Panc1 (cell line): ENCODE results near the gene SIRT7. TPM values are rescaled to one million over a fixed set of nuclear protein-coding genes. Genes with fewer than 3 reads are reported as not detected.
A peak's percentile ranks its signal among the peaks of the same experiment; 100 is the strongest.

ENCODE experiments used
- ATAC-seq: fragments of 200-7000 bp; cut with Tn5 transposase; 2 replicates; pipeline ENCODE4 v1.9.1; 2020; ENCODE audit warnings: mild to moderate bottlenecking, moderate library complexity
- Bru-seq: library from RNA; stranded (reverse); fragments of 400-500 nt; gene quantifications from one replicate; lab custom pipeline; 2021; lab: Mats Ljungman, UMichigan
- BruChase-seq, 2 experiments: library from RNA; stranded (reverse); fragments of 400-500 nt; gene quantifications; one replicate each; lab custom pipeline; 2021; lab: Mats Ljungman, UMichigan
- BruUV-seq: library from RNA; stranded (reverse); fragments of 400-500 nt; replicated peaks from 2 replicates; lab custom pipeline; 2021; lab: Mats Ljungman, UMichigan
- CTCF ChIA-PET: fragments of 300-600 bp; sonication (Branson Sonifier 250); formaldehyde crosslinking; loops from one replicate; lab custom pipeline; 2022; ENCODE audit warnings: antibody characterized with exemption; lab: Charles Lee
- POLR2A ChIA-PET: fragments of 300-600 bp; sonication (Branson Sonifier 250); formaldehyde crosslinking; loops from one replicate; lab custom pipeline; 2022; ENCODE audit warnings: antibody characterized with exemption; lab: Charles Lee
- DNase-seq: peaks from one replicate; pipeline ENCODE4 v3.0.0-alpha.2; 2010; ENCODE audit warnings: low read depth, low spot score
- H3K27ac ChIP-seq: 2 replicates; pipeline ENCODE4 v1.5.1; 2011; ENCODE audit warnings: mild to moderate bottlenecking, low read length, inconsistent platforms
- H3K27me3 ChIP-seq: fragments of 200-500 bp; sonication (Bioruptor generic); 2 replicates; pipeline ENCODE4 v1.6.0; 2014; ENCODE audit warnings: low read length, inconsistent platforms; ENCODE audit not compliant: control insufficient read depth, insufficient read depth
- H3K36me3 ChIP-seq: fragments of 200-500 bp; sonication (Bioruptor generic); 2 replicates; pipeline ENCODE4 v1.5.1; 2014; ENCODE audit warnings: inconsistent platforms, mild to moderate bottlenecking, low read length, moderate library complexity; ENCODE audit not compliant: control insufficient read depth, insufficient read depth
- H3K4me1 ChIP-seq: 2 replicates; pipeline ENCODE4 v1.5.1; 2011; ENCODE audit warnings: inconsistent platforms, mild to moderate bottlenecking, low read length, moderate library complexity; ENCODE audit not compliant: control insufficient read depth, insufficient read depth
- H3K4me3 ChIP-seq, 2 experiments: 2 replicates each; pipeline ENCODE4 v1.5.1; 2011 to 2012; ENCODE audit warnings: low read depth in 2 of 2, low read length in 2 of 2, mild to moderate bottlenecking in 2 of 2, inconsistent platforms in 1 of 2, moderate library complexity in 1 of 2
- H3K9me3 ChIP-seq: fragments of 200-500 bp; sonication (Bioruptor generic); 2 replicates; pipeline ENCODE4 v1.5.1; 2014; ENCODE audit warnings: low read depth, mild to moderate bottlenecking, inconsistent platforms, low read length, moderate library complexity; ENCODE audit not compliant: control insufficient read depth, insufficient read depth
- CTCF ChIP-seq: fragments of 450-650 bp; IDR thresholded peaks from 2 replicates; pipeline ENCODE4 v1.5.1; 2017; ENCODE audit warnings: mild to moderate bottlenecking
- POLR2AphosphoS5 ChIP-seq: IDR thresholded peaks from 2 replicates; pipeline ENCODE4 v1.6.1; 2012; ENCODE audit warnings: mild to moderate bottlenecking, low read depth, low read length, moderate library complexity
- SIN3A ChIP-seq: IDR thresholded peaks from 2 replicates; pipeline ENCODE4 v1.6.1; 2012; ENCODE audit warnings: low read depth, mild to moderate bottlenecking, low read length, moderate library complexity, borderline replicate concordance; ENCODE audit not compliant: insufficient read depth
- TCF7L2 ChIP-seq: IDR thresholded peaks from 2 replicates; pipeline ENCODE4 v1.6.1; 2011; ENCODE audit warnings: mild to moderate bottlenecking, low read depth, low read length, inconsistent platforms
- in situ Hi-C: cut with HindIII; loops from 2 replicates; pipeline ENCODE4 v1.10.0; 2016; ENCODE audit warnings: low sequenced_read_pairs, low pct_unique_long_range_greater_than_20kb
- intact Hi-C: fragments of 100-400 bp; cut with micrococcal nuclease; formaldehyde crosslinking; loops from one replicate; pipeline ENCODE4 v1.10.0; 2022; ENCODE audit not compliant: unreplicated experiment
- long read RNA-seq: library from polyadenylated mRNA; unstranded; transcript quantifications from one replicate; pipeline ENCODE4 v2.0.0, GENCODE V29; 2021; ENCODE audit not compliant: unreplicated experiment
- polyA plus RNA-seq: library from polyadenylated mRNA; unstranded; fragments of >200 nt; gene quantifications from one replicate; pipeline ENCODE4 v1.2.1, GENCODE V29; 2012; ENCODE audit warnings: missing spikeins; ENCODE audit not compliant: insufficient read length
- total RNA-seq: library from RNA; stranded (reverse); gene quantifications from one replicate; pipeline ENCODE4 v1.2.1, GENCODE V29; 2021; ENCODE audit not compliant: unreplicated experiment
- TF ChIP-seq, protein P1 (sequence below), 2 experiments: IDR thresholded peaks; 2 replicates each; pipeline ENCODE4 v1.6.1; 2011 to 2012; ENCODE audit warnings: low read depth in 2 of 2, control low read depth in 1 of 2, low read length in 1 of 2, mild to moderate bottlenecking in 1 of 2, moderate library complexity in 1 of 2; ENCODE audit not compliant: insufficient read depth in 1 of 2

SIRT7 gene, protein sequence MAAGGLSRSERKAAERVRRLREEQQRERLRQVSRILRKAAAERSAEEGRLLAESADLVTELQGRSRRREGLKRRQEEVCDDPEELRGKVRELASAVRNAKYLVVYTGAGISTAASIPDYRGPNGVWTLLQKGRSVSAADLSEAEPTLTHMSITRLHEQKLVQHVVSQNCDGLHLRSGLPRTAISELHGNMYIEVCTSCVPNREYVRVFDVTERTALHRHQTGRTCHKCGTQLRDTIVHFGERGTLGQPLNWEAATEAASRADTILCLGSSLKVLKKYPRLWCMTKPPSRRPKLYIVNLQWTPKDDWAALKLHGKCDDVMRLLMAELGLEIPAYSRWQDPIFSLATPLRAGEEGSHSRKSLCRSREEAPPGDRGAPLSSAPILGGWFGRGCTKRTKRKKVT
- total RNA-seq (82.5 TPM), Bru-seq, nascent RNA (percentile 88 among the genes with signal in this experiment), BruChase-seq, experiment 1, labeled RNA remaining after a 2-hour chase (percentile 96 among the genes with signal in this experiment), BruChase-seq, experiment 2, labeled RNA remaining after a 6-hour chase (percentile 92 among the genes with signal in this experiment)
- 79.6 TPM for polyA plus RNA-seq
- long read RNA-seq, transcript SIRT7-201 (10 exons, 1,743 nt), result major isoform, 48 of 170 reads
- long read RNA-seq, transcript SIRT7-206 (8 exons, 2,511 nt), result minor isoform, 14 of 170 reads
- long read RNA-seq, partial matches to known transcripts, result 61 of 170 reads
- long read RNA-seq, other reads (novel, unspliced or antisense), result 46 of 170 reads

- peaks cover 53% of the 10 kb centered on the region for H3K4me1 ChIP-seq
- H3K36me3 ChIP-seq, result peaks cover 16% of the 10 kb centered on the region
- H3K4me3 ChIP-seq, result peak within 1 kb of the TSS; percentile 72 to 80
- ATAC-seq (peak; percentile 78), DNase-seq (no peak)
- no peaks in the 10 kb centered on the region for H3K27me3 ChIP-seq
- in situ Hi-C loops (no loop called here), intact Hi-C loops (no loop called here)
- H3K27ac ChIP-seq, result peak within 1 kb of the TSS; percentile 92
- BruUV-seq, result no TSS peak
- TF ChIP-seq TCF7L2 (no peak), CTCF (no peak), SIN3A (peak; percentile 82; the same call in 1 of the 2 replicates), POLR2AphosphoS5 (peak; percentile 80)
- TF ChIP-seq, protein P1, sequence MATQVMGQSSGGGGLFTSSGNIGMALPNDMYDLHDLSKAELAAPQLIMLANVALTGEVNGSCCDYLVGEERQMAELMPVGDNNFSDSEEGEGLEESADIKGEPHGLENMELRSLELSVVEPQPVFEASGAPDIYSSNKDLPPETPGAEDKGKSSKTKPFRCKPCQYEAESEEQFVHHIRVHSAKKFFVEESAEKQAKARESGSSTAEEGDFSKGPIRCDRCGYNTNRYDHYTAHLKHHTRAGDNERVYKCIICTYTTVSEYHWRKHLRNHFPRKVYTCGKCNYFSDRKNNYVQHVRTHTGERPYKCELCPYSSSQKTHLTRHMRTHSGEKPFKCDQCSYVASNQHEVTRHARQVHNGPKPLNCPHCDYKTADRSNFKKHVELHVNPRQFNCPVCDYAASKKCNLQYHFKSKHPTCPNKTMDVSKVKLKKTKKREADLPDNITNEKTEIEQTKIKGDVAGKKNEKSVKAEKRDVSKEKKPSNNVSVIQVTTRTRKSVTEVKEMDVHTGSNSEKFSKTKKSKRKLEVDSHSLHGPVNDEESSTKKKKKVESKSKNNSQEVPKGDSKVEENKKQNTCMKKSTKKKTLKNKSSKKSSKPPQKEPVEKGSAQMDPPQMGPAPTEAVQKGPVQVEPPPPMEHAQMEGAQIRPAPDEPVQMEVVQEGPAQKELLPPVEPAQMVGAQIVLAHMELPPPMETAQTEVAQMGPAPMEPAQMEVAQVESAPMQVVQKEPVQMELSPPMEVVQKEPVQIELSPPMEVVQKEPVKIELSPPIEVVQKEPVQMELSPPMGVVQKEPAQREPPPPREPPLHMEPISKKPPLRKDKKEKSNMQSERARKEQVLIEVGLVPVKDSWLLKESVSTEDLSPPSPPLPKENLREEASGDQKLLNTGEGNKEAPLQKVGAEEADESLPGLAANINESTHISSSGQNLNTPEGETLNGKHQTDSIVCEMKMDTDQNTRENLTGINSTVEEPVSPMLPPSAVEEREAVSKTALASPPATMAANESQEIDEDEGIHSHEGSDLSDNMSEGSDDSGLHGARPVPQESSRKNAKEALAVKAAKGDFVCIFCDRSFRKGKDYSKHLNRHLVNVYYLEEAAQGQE (IDR thresholded peaks at IDR 0.05; ENCODE audit: insufficient read depth in 1 of 2, low read depth in 2 of 2, low read length in 1 of 2), result no peak
- no peaks in the 10 kb centered on the region for H3K9me3 ChIP-seq
- ChIA-PET POLR2A (interaction anchor here (0.5 to 0.9 kb wide), 3 partner anchors 9 to 1246 kb away, joined by 3 to 10 read pairs (median 3); no protein-coding TSS in a partner anchor), CTCF (interaction anchor here (0.6 kb wide), 1 partner anchor 36 kb away, joined by 3 read pairs; no protein-coding TSS in a partner anchor)
Measured at GRCh38 chr17:81917565-81918332, at the start of gene SIRT7. Gene SIRT7, minus strand, starts transcription at chr17:81918176. Its CDS starts 45 bp downstream, at chr17:81918131.

GRCh38 chr17:81967244-81967532, 49.2 kb upstream of the SIRT7 start:
- H3K4me3 ChIP-seq, result no peak overlapping the region
- no peaks in the 10 kb centered on the region for H3K27me3 ChIP-seq
- ChIA-PET POLR2A (interaction anchor here (0.7 kb wide), 1 partner anchor 15 kb away, joined by 5 read pairs; no protein-coding TSS in a partner anchor), CTCF (interaction anchor here (0.6 kb wide), 1 partner anchor 73 kb away, joined by 3 read pairs; no protein-coding TSS in a partner anchor)
- DNase-seq, result no peak
- H3K9me3 ChIP-seq, result no peaks in the 10 kb centered on the region
- ATAC-seq, result no peak; the same call in 1 of the 2 replicates
- BruUV-seq, result no TSS peak
- intact Hi-C loops (no loop called here), in situ Hi-C loops (no loop called here)
- peaks cover 5% of the 10 kb centered on the region; the same call in 1 of the 2 replicates for H3K4me1 ChIP-seq
- H3K27ac ChIP-seq, result no peak overlapping the region
- TF ChIP-seq, protein P1 (IDR thresholded peaks at IDR 0.05; ENCODE audit: insufficient read depth in 1 of 2, low read depth in 2 of 2, low read length in 1 of 2), result no peak
- TF ChIP-seq SIN3A (no peak), TCF7L2 (no peak), CTCF (no peak), POLR2AphosphoS5 (no peak)
- H3K36me3 ChIP-seq, result no peaks in the 10 kb centered on the region
